ENCODE results near the gene GOLPH3L.
A peak's percentile ranks its signal among the peaks of the same experiment; 100 is the strongest.

GOLPH3L gene

DNA sequence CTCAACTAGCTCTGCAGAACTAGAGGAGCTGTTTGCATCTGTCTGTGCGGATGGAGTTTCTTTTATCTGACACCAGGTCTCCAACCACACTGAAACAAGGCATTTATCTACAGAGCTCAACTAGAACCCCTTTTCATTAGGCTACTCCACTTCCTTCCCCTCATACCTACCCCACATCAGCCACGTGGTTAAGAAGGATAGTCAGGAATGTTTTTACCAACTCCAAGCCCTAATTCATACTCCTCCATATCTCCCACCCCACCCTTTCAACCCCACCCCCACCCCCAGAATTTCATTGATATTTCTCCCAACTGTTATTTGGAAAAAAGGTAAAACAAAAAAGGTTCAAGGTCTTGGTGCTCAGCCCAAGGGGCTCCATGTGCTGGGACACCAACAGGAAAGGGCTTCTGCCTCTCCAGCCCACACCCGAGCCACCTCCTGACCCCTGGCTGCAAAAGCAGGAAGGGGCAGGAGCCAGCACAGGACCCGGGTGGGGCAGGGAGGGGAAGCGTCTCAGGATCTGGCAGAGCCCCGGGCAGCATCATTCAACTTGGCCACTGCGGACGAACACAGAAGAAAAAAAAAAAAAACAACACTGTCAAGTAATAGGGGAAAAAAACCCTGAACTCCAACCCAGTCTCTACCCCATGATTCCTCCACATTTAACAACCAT lies 74.5 kb downstream of the GOLPH3L start:
- Histone ChIP-seq H3K4me2 (no peak overlapping the region), H3K79me2 (ENCODE audit: insufficient read depth, low read depth) (peaks cover 18% of the 10 kb centered on the region), H2AFZ (ENCODE audit: low read depth) (no peak overlapping the region), H4K20me1 (ENCODE audit: insufficient read depth) (no peaks in the 10 kb centered on the region), H3K4me1 (ENCODE audit: low read depth, poor library complexity, severe bottlenecking) (peaks cover 46% of the 10 kb centered on the region), H3K4me3 (IDR thresholded peaks at IDR 0.05; ENCODE audit: insufficient read depth, low read depth, low read length) (no peak overlapping the region), H3K36me3 (ENCODE audit: insufficient read depth) (peaks cover 32% of the 10 kb centered on the region; the same call in 1 of the 2 replicates), H3K9ac (no peak overlapping the region), H3K27ac (peak overlapping the region; percentile 7; the same call in 1 of the 2 replicates), H3K27me3 (ENCODE audit: insufficient read depth, low read depth) (no peaks in the 10 kb centered on the region)
- TF ChIP-seq, protein P1, sequence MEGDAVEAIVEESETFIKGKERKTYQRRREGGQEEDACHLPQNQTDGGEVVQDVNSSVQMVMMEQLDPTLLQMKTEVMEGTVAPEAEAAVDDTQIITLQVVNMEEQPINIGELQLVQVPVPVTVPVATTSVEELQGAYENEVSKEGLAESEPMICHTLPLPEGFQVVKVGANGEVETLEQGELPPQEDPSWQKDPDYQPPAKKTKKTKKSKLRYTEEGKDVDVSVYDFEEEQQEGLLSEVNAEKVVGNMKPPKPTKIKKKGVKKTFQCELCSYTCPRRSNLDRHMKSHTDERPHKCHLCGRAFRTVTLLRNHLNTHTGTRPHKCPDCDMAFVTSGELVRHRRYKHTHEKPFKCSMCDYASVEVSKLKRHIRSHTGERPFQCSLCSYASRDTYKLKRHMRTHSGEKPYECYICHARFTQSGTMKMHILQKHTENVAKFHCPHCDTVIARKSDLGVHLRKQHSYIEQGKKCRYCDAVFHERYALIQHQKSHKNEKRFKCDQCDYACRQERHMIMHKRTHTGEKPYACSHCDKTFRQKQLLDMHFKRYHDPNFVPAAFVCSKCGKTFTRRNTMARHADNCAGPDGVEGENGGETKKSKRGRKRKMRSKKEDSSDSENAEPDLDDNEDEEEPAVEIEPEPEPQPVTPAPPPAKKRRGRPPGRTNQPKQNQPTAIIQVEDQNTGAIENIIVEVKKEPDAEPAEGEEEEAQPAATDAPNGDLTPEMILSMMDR (conservative IDR thresholded peaks at IDR 0.05; ENCODE audit: low read depth, low read length) = no peak

DNA sequence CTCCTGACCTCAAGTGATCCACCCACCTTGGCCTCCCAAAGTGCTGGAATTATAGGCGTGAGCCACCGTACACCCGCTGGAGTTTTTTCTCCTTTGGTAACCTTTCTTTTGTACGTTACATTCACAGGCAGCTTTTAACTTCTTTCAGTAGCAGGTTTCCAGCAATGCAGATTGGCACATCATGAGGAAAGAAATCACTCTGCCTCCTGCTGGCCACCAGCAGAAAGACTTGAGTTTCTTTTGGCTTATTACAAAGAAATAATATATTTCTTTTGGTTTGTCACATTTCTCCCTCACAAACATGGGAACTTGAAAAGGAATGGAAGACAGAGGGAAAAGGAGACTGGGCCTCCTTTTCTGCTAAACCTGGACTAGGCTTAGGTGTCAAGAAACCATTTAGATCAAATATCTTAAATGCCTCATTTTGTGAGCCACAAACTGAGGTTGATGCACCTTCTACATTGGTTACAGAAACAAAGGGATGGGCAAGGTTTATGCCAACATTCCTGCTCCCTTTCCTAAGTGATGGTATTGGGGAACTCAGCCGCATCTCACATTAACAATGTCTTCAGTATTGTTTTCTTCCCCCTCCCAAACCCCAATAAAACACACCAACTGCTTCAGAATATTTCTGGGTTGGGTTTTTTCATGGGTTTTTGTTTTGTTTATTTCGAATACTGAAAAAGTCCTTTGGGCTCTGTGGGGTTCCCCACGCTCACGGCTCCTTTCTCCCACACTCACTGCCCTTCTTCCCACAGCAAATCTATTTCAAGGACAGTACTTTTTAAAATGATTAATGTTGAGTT lies 75.3 kb downstream of the GOLPH3L start:
- Histone ChIP-seq H4K20me1 (ENCODE audit: insufficient read depth) (no peaks in the 10 kb centered on the region), H3K27ac (peak overlapping the region; percentile 7; the same call in 1 of the 2 replicates), H2AFZ (ENCODE audit: low read depth) (no peak overlapping the region), H3K36me3 (ENCODE audit: insufficient read depth) (peaks cover 26% of the 10 kb centered on the region; the same call in 1 of the 2 replicates), H3K9ac (no peak overlapping the region), H3K27me3 (ENCODE audit: insufficient read depth, low read depth) (no peaks in the 10 kb centered on the region), H3K79me2 (ENCODE audit: insufficient read depth, low read depth) (peaks cover 11% of the 10 kb centered on the region; the same call in 1 of the 2 replicates), H3K4me1 (ENCODE audit: low read depth, poor library complexity, severe bottlenecking) (peaks cover 39% of the 10 kb centered on the region), H3K4me3 (IDR thresholded peaks at IDR 0.05; ENCODE audit: insufficient read depth, low read depth, low read length) (no peak overlapping the region), H3K4me2 (no peak overlapping the region)
- TF ChIP-seq, protein P1 (conservative IDR thresholded peaks at IDR 0.05; ENCODE audit: low read depth, low read length) = peak; percentile 96

DNA sequence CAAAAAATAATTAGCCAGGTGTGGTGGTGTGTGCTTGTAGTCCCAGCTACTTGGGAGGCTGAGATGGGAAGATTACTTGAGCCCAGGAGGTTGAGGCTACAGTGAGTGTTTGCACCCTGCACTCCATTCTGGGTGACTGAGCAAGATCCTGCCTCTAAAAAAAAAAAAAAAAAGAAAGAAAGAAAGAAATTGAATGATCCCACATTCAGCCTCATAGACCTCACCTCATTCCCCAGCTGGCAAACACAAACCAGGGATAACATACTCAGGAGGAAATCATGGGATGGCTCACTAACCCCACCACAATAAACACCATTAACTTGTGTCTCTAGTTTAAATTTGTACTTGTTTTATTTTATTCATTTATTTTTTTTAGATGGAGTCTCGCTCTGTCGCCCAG lies 76.0 kb downstream of the GOLPH3L start:
- Histone ChIP-seq H4K20me1 (ENCODE audit: insufficient read depth) (no peaks in the 10 kb centered on the region), H3K4me1 (ENCODE audit: low read depth, poor library complexity, severe bottlenecking) (peaks cover 38% of the 10 kb centered on the region), H3K4me3 (IDR thresholded peaks at IDR 0.05; ENCODE audit: insufficient read depth, low read depth, low read length) (no peak overlapping the region), H2AFZ (ENCODE audit: low read depth) (no peak overlapping the region), H3K79me2 (ENCODE audit: insufficient read depth, low read depth) (peaks cover 5% of the 10 kb centered on the region; the same call in 1 of the 2 replicates), H3K27me3 (ENCODE audit: insufficient read depth, low read depth) (no peaks in the 10 kb centered on the region), H3K36me3 (ENCODE audit: insufficient read depth) (peaks cover 20% of the 10 kb centered on the region; the same call in 1 of the 2 replicates), H3K9ac (no peak overlapping the region), H3K27ac (no peak overlapping the region; the same call in 1 of the 2 replicates), H3K4me2 (no peak overlapping the region)
- TF ChIP-seq, protein P1 (conservative IDR thresholded peaks at IDR 0.05; ENCODE audit: low read depth, low read length) = no peak

DNA sequence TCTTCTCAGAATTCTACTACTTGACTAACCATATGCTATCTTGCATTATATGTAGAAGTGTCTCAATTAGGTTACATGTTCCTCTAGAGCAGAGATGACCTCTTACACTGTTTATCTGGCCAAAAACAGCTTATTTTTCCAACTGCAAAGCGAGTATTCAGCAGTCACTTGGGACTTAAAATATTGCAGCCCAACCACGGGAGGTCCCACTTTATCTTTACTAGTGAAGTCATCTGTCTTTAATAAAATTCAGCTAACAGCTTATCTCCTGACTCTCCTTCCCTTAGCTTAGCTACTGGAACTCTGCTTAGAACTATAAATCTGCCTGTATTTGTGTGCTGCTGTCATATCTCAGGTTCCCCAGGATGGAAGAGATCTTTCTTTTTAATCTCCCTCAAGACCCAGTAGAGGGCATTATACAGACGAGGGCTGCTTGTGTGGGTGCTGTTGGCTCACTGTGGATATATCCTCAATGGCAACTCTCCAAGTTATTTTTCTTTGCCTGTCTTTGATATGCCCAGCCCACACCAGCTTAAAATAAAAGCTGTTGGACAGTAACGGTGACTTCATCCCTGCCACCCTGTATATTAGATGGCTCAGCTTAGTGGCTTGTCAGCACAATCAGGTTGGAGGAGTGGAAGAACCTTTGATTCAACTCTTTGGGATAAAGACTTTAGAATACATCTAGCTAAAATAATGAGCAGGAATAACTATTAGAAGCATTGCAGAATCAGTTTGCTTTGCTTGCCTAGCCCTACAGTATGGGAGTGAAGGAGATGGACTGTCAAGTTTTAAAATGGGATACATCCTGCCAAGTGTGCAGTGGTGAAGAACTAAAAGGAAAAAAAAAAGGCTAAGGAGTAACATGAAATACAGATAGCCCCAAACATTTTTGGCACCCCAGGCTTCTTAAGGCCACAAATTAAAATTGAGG lies 77.1 kb downstream of the GOLPH3L start:
- Histone ChIP-seq H3K27me3 (ENCODE audit: insufficient read depth, low read depth) (no peaks in the 10 kb centered on the region), H3K27ac (peak overlapping the region; percentile 0; the same call in 1 of the 2 replicates), H3K4me2 (no peak overlapping the region), H3K36me3 (ENCODE audit: insufficient read depth) (peaks cover 13% of the 10 kb centered on the region; the same call in 1 of the 2 replicates), H3K4me3 (IDR thresholded peaks at IDR 0.05; ENCODE audit: insufficient read depth, low read depth, low read length) (no peak overlapping the region), H3K4me1 (ENCODE audit: low read depth, poor library complexity, severe bottlenecking) (peaks cover 38% of the 10 kb centered on the region), H3K9ac (no peak overlapping the region), H4K20me1 (ENCODE audit: insufficient read depth) (no peaks in the 10 kb centered on the region), H2AFZ (ENCODE audit: low read depth) (no peak overlapping the region), H3K79me2 (ENCODE audit: insufficient read depth, low read depth) (no peaks in the 10 kb centered on the region)
- TF ChIP-seq, protein P1 (conservative IDR thresholded peaks at IDR 0.05; ENCODE audit: low read depth, low read length) = peak; percentile 32; the same call in 1 of the 2 replicates

All from KMS-11 (cell line).